NT2/D1 (cell line): ENCODE results near the gene GSN.

ENCODE experiments used
- SUZ12 ChIP-seq: IDR thresholded peaks from 2 replicates; pipeline ENCODE4 v1.6.1; 2011; ENCODE audit not compliant: insufficient read length, insufficient read depth; ENCODE audit errors: extremely low read depth
- YY1 ChIP-seq: IDR thresholded peaks from 2 replicates; pipeline ENCODE4 v1.6.1; 2011; ENCODE audit not compliant: insufficient read length, insufficient read depth

DNA sequence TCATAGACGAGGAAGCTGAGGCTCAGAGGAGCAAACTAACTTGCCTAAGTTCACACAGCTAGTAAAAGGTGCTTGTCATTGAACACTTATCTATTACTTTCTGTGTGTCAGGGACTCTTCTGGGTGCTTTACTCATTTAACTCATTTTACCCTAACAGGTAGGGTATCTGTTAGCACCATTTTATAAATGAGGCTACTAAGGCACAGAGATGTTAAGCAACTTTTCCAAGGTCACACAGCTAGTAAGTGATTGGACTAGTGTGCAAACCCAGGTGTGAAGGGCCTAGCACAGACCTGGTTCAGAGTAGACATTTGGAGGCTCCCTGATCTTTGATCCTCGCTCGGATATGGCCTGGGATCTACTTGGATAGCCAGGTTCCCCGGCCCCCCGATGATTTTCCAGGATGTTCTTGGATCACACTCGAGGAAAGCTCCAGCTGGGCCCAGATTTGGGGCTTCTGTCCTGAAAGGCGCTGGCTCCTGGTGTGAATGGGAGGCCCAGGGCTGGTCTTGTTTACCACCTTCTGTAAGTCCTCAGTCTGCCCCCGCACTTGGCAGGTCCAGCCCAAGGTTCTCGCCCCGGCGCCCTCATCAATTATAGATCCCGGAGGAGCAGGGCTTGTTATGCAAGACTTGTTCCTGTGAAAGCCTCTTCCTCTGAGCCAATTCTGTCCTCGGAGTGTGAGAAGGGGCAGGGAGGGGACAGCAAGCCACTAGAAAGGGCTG, 37.5 kb downstream of the GSN start:
- no peak for TF ChIP-seq YY1
- TF ChIP-seq SUZ12: no peak
